ENCODE data around the gene ZNF217. TPM values are rescaled to one million over a fixed set of nuclear protein-coding genes. Genes with fewer than 3 reads are reported as not detected.
A peak's percentile ranks its signal among the peaks of the same experiment; 100 is the strongest.

Gene ZNF217
- total and polyA plus RNA-seq, 9 of the 15 experiments (the other 6 are each of a cell fraction or from before 2014, with no cell fraction given), result 3.0 to 41.8 (median 16.8) TPM

GRCh38 chr20:53623454-53624211, 30.0 kb upstream of the ZNF217 start (continued):
- TF ChIP-seq, protein P1, sequence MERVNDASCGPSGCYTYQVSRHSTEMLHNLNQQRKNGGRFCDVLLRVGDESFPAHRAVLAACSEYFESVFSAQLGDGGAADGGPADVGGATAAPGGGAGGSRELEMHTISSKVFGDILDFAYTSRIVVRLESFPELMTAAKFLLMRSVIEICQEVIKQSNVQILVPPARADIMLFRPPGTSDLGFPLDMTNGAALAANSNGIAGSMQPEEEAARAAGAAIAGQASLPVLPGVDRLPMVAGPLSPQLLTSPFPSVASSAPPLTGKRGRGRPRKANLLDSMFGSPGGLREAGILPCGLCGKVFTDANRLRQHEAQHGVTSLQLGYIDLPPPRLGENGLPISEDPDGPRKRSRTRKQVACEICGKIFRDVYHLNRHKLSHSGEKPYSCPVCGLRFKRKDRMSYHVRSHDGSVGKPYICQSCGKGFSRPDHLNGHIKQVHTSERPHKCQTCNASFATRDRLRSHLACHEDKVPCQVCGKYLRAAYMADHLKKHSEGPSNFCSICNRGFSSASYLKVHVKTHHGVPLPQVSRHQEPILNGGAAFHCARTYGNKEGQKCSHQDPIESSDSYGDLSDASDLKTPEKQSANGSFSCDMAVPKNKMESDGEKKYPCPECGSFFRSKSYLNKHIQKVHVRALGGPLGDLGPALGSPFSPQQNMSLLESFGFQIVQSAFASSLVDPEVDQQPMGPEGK (CRISPR knock-in tag; IDR thresholded peaks at IDR 0.05; ENCODE audit: borderline replicate concordance), result no peak
- TF ChIP-seq ZNF184 (CRISPR knock-in tag; IDR thresholded peaks at IDR 0.05), result no peak
- peak; percentile 93 for TF ChIP-seq ZNF175 (CRISPR knock-in tag; IDR thresholded peaks at IDR 0.05; ENCODE audit: low read depth)
- no peak for TF ChIP-seq SIN3A (IDR thresholded peaks at IDR 0.05; ENCODE audit: borderline replicate concordance in 2 of 2, control insufficient read depth in 1 of 2, low read depth in 2 of 2, low read length in 2 of 2)
- peak; percentile 23; the same call in 1 of the 2 replicates for TF ChIP-seq MTA2 (IDR thresholded peaks at IDR 0.05; ENCODE audit: low read depth)
- TF ChIP-seq ZSCAN29 (IDR thresholded peaks at IDR 0.05), result no peak; the same call in 1 of the 2 replicates
- no peak for TF ChIP-seq ZNF12 (CRISPR knock-in tag; IDR thresholded peaks at IDR 0.05)
- no peak for TF ChIP-seq PHF20 (IDR thresholded peaks at IDR 0.05; ENCODE audit: partially characterized antibody)
- no peak for TF ChIP-seq ZNF785 (CRISPR knock-in tag; IDR thresholded peaks at IDR 0.05)
- no peak for TF ChIP-seq ZBTB33 (CRISPR knock-in tag; IDR thresholded peaks at IDR 0.05)
- TF ChIP-seq NR4A1 (CRISPR knock-in tag; IDR thresholded peaks at IDR 0.05), result no peak
- TF ChIP-seq NR4A1 (tag; IDR thresholded peaks at IDR 0.05), result peak; percentile 89; the same call in 1 of the 2 replicates
- no peak for TF ChIP-seq IRF2 (CRISPR knock-in tag; IDR thresholded peaks at IDR 0.05)
- TF ChIP-seq ZNF212 (CRISPR knock-in tag; IDR thresholded peaks at IDR 0.05), result no peak
- no peak for TF ChIP-seq SNRNP70 (optimal IDR thresholded peaks at IDR 0.05; ENCODE audit: low read depth, low read length)
- no peak for TF ChIP-seq ZNF507 (tag; conservative IDR thresholded peaks at IDR 0.05)
- no peak for TF ChIP-seq ZBED1 (IDR thresholded peaks at IDR 0.05)
- no peak for TF ChIP-seq SRSF9 (IDR thresholded peaks at IDR 0.05; ENCODE audit: borderline replicate concordance, low read depth, low read length)
- peak; percentile 37 for TF ChIP-seq TCF3 (CRISPR knock-in tag; IDR thresholded peaks at IDR 0.05)
- peak; percentile 65 for TF ChIP-seq SUPT5H (IDR thresholded peaks at IDR 0.05)
- no peak for TF ChIP-seq PCBP2 (IDR thresholded peaks at IDR 0.05; ENCODE audit: low read depth, low read length, poor library complexity, severe bottlenecking)
- TF ChIP-seq CLOCK (CRISPR knock-in tag; IDR thresholded peaks at IDR 0.05; ENCODE audit: borderline replicate concordance), result no peak
- TF ChIP-seq NFYB (IDR thresholded peaks at IDR 0.05; ENCODE audit: extremely low read depth, insufficient read length), result no peak
